CD4-positive, alpha-beta T cell treated with Interleukin-4 for 4 hours (primary cell): ENCODE measurements around the gene STAT5A.

ENCODE experiments used
- DNase-seq: peaks from one replicate; pipeline ENCODE4 v3.0.0-alpha.2; 2020

The STAT5A gene

GRCh38 chr17:42270170-42270535 is 18.1 kb upstream of the STAT5A start:
- DNase-seq, result no peak

DNA sequence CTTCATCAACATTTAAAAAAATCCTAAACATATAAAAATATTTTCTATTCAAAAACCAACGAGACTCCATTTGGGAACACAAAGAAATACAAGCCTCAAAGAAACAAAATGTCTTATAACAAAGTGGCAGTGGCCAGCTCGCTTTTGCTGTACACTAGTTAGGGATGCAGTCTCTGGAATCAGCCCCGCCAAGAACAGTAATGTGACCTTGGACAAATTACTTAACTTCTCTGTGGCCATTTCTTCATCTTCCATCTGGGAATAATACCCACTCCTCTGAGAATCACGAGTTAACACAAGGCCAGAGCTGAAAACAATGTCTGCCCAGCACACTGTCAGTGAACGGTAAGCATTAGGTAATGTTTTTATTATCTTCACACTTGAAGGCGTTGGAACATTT is 17.7 kb upstream of the STAT5A start:
- no peak for DNase-seq

DNA sequence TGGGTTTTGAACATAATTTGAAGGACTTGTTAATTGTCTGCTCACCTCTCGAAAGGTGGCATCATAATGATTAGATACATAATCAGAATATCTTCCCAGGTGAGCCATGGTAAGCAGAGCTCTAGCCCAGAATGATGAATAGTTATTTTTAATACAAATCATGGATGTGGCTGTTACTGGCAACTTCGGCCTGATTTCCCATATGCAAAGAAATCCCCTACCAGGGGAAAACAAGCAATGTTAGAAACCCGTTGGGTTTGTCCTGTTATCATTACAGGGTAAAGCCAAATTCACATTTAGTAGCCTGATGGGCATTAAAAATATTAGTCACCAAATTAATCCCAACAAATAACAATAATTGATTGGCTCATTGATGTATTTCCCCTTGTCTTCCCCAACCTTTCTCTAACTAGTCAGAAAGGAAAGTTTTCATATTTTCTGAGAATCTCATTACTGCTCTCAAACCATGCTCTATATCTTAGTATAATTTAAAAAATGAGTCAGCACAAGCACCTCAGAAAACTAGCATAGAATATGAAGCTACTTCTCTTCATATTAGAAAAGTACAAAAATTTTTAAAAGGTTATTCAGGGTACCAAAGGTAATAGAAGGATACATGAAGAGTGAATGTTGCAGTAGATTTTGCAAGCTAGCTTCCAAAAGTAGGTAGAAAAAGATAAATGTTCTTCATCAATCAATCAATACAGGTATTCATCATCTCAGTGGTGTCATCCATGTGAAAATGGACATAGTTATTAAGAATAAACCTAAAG is 17.1 kb upstream of the STAT5A start:
- DNase-seq, result no peak

DNA sequence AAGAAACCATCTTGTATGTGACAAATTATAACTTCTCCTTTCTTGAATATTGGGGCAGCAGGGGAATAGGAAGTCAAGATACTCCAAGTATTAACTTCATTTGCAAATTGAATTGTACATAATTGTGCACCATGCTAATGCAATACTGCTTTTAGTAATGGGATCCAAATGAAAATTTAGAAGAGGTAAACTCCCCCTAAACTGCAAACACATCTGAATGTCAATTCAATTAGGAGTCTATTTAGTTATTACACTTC is 16.6 kb upstream of the STAT5A start:
- no peak for DNase-seq

- peak; percentile 75 for DNase-seq
Observed at GRCh38 chr17:42272162-42272907, 16.0 kb upstream of the STAT5A start.

GRCh38 chr17:42273474-42274252 is 14.6 kb upstream of the STAT5A start:
- DNase-seq, result no peak

- no peak for DNase-seq
Observed at GRCh38 chr17:42274253-42274542, 14.1 kb upstream of the STAT5A start.

DNA sequence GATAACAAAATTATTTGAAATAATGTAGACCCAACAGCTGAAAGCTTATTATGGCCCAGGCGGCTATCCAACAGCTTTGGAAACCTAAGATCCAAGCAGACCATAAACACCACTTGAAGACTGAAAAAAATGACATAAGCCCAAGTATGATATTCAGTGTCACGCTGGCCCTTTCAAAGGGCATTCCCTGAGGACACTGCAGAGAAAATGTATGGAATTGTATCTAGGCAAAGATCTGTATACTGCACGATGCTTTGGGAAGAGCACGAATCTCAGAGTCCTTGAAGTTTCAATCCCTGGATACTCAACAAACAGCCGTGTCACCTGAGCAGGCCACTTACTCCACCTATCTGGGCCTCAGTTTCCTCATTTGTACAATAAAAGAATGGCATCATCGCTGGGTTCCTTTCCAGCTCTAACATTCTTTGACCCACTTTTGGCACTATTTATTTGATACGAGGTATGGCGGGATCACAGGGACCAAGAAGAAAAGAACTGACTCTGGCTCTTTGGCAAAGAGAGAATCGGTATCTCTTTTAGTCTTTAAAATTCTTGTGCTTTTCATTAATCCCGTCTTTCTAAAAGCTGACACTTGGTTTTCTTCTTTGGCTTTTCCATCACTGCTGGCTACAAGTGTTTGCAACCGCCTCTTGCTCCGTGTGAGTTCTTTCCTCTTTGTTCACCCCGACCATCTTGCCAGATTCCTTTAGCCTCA is 13.3 kb upstream of the STAT5A start:
- DNase-seq, result no peak

GRCh38 chr17:42275527-42276358 is 12.6 kb upstream of the STAT5A start:
- no peak for DNase-seq

DNA sequence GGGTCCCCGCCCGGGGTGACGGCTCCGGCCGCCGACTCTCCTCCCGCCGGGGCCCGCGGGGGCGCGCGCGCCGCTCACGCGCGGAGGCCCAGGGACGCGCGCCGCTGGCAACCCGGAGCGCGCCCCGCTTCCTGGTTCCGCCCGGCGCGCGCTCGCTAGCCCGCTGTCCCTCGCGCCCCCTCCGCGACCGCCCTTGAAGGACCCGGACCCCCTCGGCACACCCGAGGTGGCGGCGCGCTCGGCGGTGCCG is 12.0 kb upstream of the STAT5A start, which contains the start of gene STAT5B:
STAT5B (minus strand) TSS at position 33 of the 250 bp plus-strand sequence. CDS start 44,264 bp downstream, outside the sequence.
- DNase-seq, result peak; percentile 50

DNA sequence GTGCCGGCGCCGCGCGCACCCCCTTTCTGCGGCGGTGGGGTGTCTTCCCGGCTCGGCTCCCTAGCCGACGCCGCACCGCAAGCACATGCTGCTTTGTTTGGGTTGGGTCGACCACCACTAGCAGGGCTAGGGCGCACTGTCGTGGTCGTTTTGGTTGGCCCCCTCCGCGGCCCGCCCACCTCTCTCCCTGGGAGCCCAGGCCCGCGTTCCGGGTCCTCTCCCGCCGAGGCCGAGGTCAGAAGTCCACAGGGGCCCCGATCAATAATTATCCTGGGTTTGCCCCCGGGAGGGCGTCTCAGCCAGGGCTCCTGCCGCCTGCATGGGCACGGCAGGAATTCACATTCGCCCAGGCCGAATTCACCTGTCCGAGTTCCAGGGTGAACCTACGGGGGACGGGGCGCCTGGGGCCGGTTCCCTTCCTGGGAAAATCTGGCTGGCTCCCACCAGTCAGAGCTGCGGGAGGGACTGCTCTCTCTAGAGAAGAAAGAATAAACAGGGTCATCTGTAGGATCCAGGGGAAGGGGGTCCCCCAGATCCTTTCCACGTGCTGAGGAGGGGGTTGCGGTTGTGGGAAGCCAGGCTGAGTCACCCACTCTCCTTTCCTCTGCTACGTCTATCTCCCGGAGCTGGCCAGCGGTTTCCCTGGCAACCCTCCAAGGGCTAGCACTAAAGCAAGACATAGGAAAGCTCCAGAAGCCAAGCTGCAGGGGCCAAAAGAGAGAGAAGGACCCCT is 11.5 kb upstream of the STAT5A start:
- DNase-seq, result no peak

- no peak for DNase-seq
Observed at GRCh38 chr17:42277342-42277712, 11.0 kb upstream of the STAT5A start.

- DNase-seq, result no peak
Observed at GRCh38 chr17:42279776-42280630, 8.3 kb upstream of the STAT5A start.

DNA sequence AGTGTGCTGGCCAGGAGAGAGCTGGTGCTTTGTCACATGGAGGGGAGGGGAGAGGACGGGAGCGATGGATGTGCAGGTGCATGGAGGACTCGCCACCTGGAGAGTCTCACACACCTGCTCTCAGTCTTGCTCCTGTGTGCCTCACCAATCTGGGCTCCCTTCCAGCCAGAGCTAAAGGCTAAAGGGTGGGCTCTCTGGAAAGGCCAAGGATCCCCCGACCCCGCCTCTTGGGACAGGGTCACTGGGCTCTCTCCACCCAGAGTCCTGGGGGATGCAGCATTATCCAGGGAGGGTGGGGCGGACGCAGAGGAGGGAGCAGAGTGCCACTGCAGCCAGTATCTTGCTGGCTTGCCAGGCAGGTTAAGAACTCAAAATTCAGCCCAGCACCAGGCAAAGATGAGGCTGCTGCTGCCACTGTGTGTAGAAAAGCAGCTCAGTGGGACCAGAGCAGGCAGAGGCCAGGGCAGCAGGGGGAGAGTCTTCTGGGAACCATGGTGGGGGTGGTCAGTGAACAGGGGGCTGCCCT is 6.7 kb upstream of the STAT5A start:
- no peak for DNase-seq

- no peak for DNase-seq
Observed at GRCh38 chr17:42282478-42283080, 5.7 kb upstream of the STAT5A start.

DNA sequence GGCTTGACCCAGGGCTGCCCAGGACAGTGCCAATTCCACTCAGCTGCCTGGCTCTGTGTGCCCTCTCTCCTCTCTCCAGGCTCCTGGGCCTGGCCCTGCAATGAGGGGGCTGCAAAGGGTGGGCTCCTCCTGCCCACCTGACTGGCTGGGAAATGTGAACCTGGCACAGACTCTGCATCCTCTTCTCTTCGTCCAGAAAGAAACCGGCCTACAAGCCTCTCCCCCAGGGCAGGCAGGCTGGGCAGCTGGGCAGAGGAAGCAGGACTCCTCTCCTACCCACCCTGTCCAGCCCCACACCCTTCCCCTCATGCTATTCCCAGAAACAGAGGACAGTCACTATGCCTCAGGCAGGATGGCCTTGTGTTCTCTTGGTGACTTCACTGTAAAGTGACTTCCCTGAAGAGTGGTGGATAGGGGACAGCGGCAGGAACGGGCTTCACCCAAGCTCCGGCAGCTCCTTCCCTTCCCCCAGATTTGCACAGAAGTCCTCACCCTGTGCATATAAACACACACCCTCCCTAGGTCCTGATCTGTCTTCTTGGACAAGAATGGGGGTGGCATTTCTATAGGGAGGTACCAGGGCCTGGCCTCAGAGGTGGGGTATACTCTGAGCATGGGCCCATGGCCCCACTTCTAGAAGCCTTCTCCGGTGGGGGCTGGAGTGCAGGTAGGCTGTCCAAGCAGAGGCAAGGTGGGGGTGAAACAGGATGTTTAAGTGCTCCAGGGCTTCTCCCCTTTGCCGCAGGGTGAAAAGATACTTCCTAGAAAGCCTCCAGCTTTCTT is 4.9 kb upstream of the STAT5A start:
- no peak for DNase-seq

DNA sequence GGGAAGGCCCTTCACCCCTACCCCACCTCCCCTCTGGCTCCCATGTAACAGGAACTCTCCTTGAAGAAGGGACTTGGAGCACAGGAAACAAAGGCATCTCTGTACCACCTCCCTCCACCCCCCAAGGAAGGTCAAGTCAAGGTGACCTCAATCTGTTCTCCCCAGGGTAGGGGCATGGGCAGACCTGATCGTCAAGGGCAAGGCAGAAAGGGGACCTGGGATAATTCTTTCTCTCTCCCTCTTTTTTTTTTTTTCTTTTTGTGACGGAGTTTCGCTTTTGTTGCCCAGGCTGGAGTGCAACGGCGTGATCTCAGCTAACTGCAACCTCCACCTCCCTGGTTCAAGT is 4.3 kb upstream of the STAT5A start:
- no peak for DNase-seq

DNA sequence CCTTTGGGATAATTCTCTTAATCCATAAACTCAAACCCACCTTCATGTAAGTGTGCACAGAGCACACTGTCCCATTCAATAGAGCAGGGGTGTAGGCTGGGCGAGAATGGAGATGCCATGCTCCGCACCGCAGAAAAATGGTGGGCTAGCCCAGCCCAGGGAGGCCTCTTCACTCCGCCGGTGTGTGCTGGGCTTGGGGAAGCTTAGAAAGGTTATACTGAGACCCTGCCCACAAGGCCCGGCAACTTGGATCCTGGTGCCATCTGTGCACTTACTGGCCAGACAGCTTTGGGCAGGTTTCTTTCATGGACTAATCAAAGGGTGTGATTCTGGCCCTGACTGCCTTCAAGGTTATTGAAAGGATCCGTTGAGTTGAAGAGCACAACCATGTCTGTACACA is 3.7 kb upstream of the STAT5A start:
- no peak for DNase-seq

DNA sequence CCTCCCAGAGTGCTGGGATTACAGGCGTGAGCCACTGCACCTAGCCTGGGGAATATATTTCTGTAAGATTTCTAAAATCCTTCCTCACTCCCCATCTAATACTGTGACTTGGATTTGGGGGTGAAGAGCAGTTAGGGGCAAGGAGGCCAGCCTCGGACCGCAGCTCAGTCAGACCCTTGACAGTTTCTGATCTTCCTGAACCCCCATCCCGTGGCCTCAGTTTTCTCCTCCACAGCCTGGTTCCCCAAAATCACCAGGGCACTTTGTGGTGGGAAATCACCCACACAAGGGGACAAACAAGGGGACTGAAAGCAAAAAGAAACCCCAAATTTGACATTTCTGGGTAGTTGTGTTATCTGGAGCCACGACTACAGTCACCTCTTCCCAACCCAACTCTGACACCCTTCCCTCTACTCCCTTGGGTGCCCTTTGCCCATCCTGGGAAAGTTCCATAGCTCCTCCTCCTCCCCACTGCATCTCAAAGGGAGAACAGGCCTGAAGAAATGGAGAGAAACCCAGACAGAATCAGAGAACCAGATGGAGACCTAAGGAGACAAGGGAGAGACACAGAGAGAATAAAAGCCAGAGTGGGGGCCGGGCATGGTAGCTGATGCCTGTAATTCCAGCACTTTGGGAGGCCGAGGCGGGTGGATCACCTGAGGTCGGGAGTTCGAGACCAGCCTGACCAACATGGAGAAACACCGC is 2.8 kb upstream of the STAT5A start:
- DNase-seq, result no peak
